HEK293T (cell line): ENCODE measurements around the gene IL18R1.

Source experiments
- CTCF ChIA-PET: fragments of 350-600 bp; formaldehyde crosslinking; extraction: SDS; loops from one replicate; lab custom pipeline; 2021; ENCODE audit warnings: antibody characterized with exemption, inconsistent platforms; lab: Yijun Ruan, JAX
- POLR2A ChIA-PET: fragments of 350-600 bp; formaldehyde crosslinking; extraction: SDS; loops from one replicate; lab custom pipeline; 2020; ENCODE audit warnings: antibody characterized with exemption, inconsistent platforms; lab: Yijun Ruan, JAX
- DNase-seq: peaks from one replicate; pipeline ENCODE4 v3.0.0; 2012; ENCODE audit warnings: mixed read lengths; ENCODE audit errors: extremely low spot score
- ARNT ChIP-seq: fragments of 450-650 bp; IDR thresholded peaks from 2 replicates; pipeline ENCODE4 v1.6.1; 2017; ENCODE audit warnings: mild to moderate bottlenecking
- BHLHE40 ChIP-seq: fragments of 450-650 bp; IDR thresholded peaks from 2 replicates; pipeline ENCODE4 v1.6.1; 2016; ENCODE audit warnings: mild to moderate bottlenecking, moderate library complexity, borderline replicate concordance
- CTBP1 ChIP-seq: fragments of 450-650 bp; IDR thresholded peaks from 2 replicates; pipeline ENCODE4 v1.6.1; 2016; ENCODE audit warnings: borderline replicate concordance
- ELF4 ChIP-seq: fragments of 450-650 bp; IDR thresholded peaks from 2 replicates; pipeline ENCODE4 v1.6.1; 2017; ENCODE audit warnings: antibody characterized with exemption
- FOXA1 ChIP-seq: fragments of 450-650 bp; IDR thresholded peaks from 2 replicates; pipeline ENCODE4 v1.6.1; 2016; ENCODE audit warnings: mild to moderate bottlenecking
- FOXK2 ChIP-seq: fragments of 450-650 bp; IDR thresholded peaks from 2 replicates; pipeline ENCODE4 v1.6.1; 2016; ENCODE audit warnings: mild to moderate bottlenecking
- FOXM1 ChIP-seq: fragments of 450-650 bp; IDR thresholded peaks from 2 replicates; pipeline ENCODE4 v1.6.1; 2017; ENCODE audit warnings: mild to moderate bottlenecking, borderline replicate concordance
- HDGF ChIP-seq: fragments of 450-650 bp; IDR thresholded peaks from 2 replicates; pipeline ENCODE4 v1.6.1; 2017; ENCODE audit warnings: antibody characterized with exemption, borderline replicate concordance
- L3MBTL2 ChIP-seq: fragments of 450-650 bp; conservative IDR thresholded peaks from 2 replicates; pipeline ENCODE4 v1.6.1; 2016; ENCODE audit warnings: mild to moderate bottlenecking
- LEF1 ChIP-seq: fragments of 450-650 bp; IDR thresholded peaks from 2 replicates; pipeline ENCODE4 v1.6.1; 2017; ENCODE audit warnings: mild to moderate bottlenecking, borderline replicate concordance
- NFRKB ChIP-seq: fragments of 450-650 bp; IDR thresholded peaks from 2 replicates; pipeline ENCODE4 v1.6.1; 2016; ENCODE audit warnings: mild to moderate bottlenecking, moderate library complexity
- SP1 ChIP-seq: fragments of 450-650 bp; IDR thresholded peaks from 2 replicates; pipeline ENCODE4 v1.6.1; 2017
- SUZ12 ChIP-seq: fragments of 450-650 bp; IDR thresholded peaks from 2 replicates; pipeline ENCODE4 v1.6.1; 2016; ENCODE audit warnings: mild to moderate bottlenecking
- TARDBP ChIP-seq: fragments of 450-650 bp; IDR thresholded peaks from 2 replicates; pipeline ENCODE4 v1.6.1; 2016
- ZNF384 ChIP-seq: fragments of 450-650 bp; IDR thresholded peaks from 2 replicates; pipeline ENCODE4 v1.6.1; 2016
- TF ChIP-seq, protein P1 (sequence below): fragments of 450-650 bp; IDR thresholded peaks from 2 replicates; pipeline ENCODE4 v1.6.1; 2016

Gene IL18R1

DNA sequence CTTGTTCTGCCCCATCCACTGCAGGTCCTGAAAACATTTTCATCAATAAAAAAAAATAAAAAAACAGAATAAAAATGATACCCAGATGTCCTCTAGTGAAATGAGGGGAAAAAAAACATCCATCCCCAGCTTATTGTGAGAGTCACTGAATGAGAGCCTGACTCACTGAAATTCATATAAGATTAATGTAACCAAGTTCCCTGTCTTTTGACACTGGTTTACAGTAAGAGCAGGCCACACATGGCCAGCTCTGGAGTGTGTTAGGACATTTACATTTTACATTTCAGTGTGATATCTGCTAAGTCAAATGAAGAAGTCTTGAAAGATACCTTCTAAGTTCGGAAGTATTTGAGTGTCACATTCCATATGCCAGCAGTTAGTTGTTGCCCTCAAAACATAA lies 21.1 kb upstream of the IL18R1 start:
- DNase-seq = no peak
- POLR2A ChIA-PET = no interaction called here
- CTCF ChIA-PET = no interaction called here
- TF ChIP-seq CTBP1 (no peak), TARDBP (no peak), FOXA1 (no peak), BHLHE40 (no peak), SP1 (no peak), FOXK2 (no peak), ARNT (no peak), HDGF (no peak), FOXM1 (no peak), L3MBTL2 (no peak), ELF4 (no peak), SUZ12 (no peak)
- TF ChIP-seq, protein P1, sequence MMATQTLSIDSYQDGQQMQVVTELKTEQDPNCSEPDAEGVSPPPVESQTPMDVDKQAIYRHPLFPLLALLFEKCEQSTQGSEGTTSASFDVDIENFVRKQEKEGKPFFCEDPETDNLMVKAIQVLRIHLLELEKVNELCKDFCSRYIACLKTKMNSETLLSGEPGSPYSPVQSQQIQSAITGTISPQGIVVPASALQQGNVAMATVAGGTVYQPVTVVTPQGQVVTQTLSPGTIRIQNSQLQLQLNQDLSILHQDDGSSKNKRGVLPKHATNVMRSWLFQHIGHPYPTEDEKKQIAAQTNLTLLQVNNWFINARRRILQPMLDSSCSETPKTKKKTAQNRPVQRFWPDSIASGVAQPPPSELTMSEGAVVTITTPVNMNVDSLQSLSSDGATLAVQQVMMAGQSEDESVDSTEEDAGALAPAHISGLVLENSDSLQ = no peak

DNA sequence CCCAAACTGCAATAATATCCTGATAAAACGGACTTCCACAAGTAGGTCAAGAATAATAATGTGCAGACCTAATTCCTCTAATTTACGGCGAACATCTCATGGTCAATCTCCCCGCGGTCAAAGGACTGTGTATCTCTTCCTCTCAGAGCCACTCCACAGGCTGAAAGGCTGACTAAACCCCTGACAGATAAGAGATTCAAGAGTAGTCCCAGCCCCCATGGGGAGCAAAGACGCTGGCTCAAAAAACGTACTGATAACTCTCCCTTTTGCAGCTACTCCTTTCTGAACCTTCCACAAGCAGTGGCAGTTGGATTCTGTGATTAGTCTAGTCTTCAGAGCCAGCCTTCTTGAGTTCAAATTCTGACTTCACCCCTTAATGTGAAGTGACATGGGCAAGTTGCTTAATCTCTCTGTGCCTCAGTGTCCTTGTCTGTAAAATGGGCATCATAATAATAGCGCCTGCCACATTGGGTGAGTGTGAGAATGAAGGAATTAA lies 19.7 kb upstream of the IL18R1 start:
- ChIA-PET POLR2A (no interaction called here), CTCF (interaction anchor here (0.6 to 1.2 kb wide), 3 partner anchors 34 to 760 kb away, joined by 3 to 4 read pairs (median 3); no protein-coding TSS in a partner anchor)
- no peak for TF ChIP-seq HDGF
- TF ChIP-seq FOXA1 = no peak
- TF ChIP-seq BHLHE40 = no peak
- no peak for TF ChIP-seq SP1
- TF ChIP-seq FOXK2 = no peak
- no peak for TF ChIP-seq TARDBP
- TF ChIP-seq ELF4 = no peak
- no peak for TF ChIP-seq L3MBTL2
- TF ChIP-seq, protein P1 = no peak
- no peak for TF ChIP-seq LEF1
- no peak for DNase-seq

DNA sequence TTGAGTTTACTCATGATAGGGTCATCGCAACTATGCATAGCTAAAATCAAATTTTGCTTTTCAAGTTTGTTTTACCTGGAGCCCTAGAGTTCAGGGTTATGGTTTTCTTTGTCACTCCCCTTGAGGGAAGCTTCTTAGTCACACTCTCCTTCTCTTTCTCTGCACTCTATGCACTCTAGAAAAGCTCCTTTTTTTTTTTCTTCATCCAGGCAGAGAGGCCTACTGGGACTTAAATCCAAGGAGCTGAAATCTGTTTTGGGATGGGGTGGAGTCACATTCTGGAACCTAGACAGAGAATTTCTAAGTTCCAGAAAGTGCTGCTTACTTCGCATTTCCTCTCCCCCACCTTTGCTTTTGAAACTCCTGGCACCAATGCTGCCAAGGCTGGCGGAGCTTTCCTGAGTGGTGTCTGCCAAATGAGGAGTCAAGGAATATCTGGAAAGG lies 19.1 kb upstream of the IL18R1 start:
- TF ChIP-seq BHLHE40 = no peak
- DNase-seq = no peak
- ChIA-PET POLR2A (no interaction called here), CTCF (interaction anchor here (0.6 to 1.2 kb wide), 3 partner anchors 34 to 760 kb away, joined by 3 to 4 read pairs (median 3); no protein-coding TSS in a partner anchor)

DNA sequence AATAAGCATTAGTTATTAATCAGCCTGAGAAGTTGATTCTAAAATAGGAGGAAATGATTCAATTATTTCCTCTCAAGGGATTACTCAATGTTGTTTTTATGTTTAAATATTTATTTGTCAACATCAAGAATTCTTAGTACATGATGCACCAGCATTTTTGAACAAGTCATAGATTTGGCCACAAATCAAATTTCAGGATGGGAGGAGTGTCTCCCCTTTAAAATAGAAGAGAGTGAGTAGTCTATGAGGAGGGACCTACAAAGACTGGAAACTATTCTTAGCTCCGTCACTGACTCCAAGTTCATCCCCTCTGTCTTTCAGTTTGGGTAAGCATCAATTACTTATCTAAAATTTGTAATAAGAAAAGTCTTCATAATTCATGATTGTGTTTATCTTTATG lies 18.6 kb upstream of the IL18R1 start:
- DNase-seq = no peak
- TF ChIP-seq, protein P1 = no peak
- no peak for TF ChIP-seq SUZ12
- TF ChIP-seq FOXM1 = no peak
- TF ChIP-seq ZNF384 = no peak
- TF ChIP-seq ELF4 = no peak
- TF ChIP-seq NFRKB = no peak
- no peak for TF ChIP-seq BHLHE40
- TF ChIP-seq FOXA1 = no peak
- no peak for TF ChIP-seq TARDBP
- no peak for TF ChIP-seq ARNT
- no peak for TF ChIP-seq LEF1
- no peak for TF ChIP-seq CTBP1
- no peak for TF ChIP-seq FOXK2
- TF ChIP-seq L3MBTL2 = no peak
- TF ChIP-seq HDGF = no peak
- TF ChIP-seq SP1 = no peak
- CTCF ChIA-PET = interaction anchor here (1.1 kb wide), 1 partner anchor 35 kb away, joined by 3 read pairs; no protein-coding TSS in a partner anchor
- POLR2A ChIA-PET = no interaction called here

- ChIA-PET CTCF (no interaction called here), POLR2A (no interaction called here)
- DNase-seq = no peak
- TF ChIP-seq TARDBP = no peak
- TF ChIP-seq L3MBTL2 = no peak
- no peak for TF ChIP-seq FOXK2
- no peak for TF ChIP-seq ARNT
- TF ChIP-seq HDGF = no peak
- TF ChIP-seq CTBP1 = no peak
- TF ChIP-seq, protein P1 = no peak
- TF ChIP-seq BHLHE40 = no peak
- no peak for TF ChIP-seq FOXM1
- TF ChIP-seq NFRKB = no peak
- no peak for TF ChIP-seq SUZ12
- TF ChIP-seq LEF1 = no peak
- no peak for TF ChIP-seq ELF4
- no peak for TF ChIP-seq FOXA1
- TF ChIP-seq SP1 = no peak
- TF ChIP-seq ZNF384 = no peak
Observed at GRCh38 chr2:102337481-102338386, 17.9 kb upstream of the IL18R1 start.
